Activated CD4-positive, alpha-beta memory T cell treated with anti-CD3 and anti-CD28 coated beads for 36 hours (primary cell): Measurements from ENCODE around the gene SUGP1. TPM values are rescaled to one million over a fixed set of nuclear protein-coding genes. Genes with fewer than 3 reads are reported as not detected.

Experiments used
- CTCF ChIA-PET: fragments of 350-600 bp; sonication (Branson Sonifier 250); formaldehyde crosslinking; loops from one replicate; lab custom pipeline; 2021; ENCODE audit warnings: antibody characterized with exemption, inconsistent platforms; lab: Charles Lee
- POLR2A ChIA-PET: fragments of 350-600 bp; sonication (Branson Sonifier 250); formaldehyde crosslinking; loops from one replicate; lab custom pipeline; 2021; ENCODE audit warnings: antibody characterized with exemption; lab: Charles Lee
- DNase-seq: peaks from one replicate; pipeline ENCODE4 v3.0.0-alpha.2; 2020
- H3K27ac Mint-ChIP-seq: one replicate; pipeline ENCODE4 v1.8.0; 2021; ENCODE audit warnings: mixed read lengths
- H3K27me3 Mint-ChIP-seq: one replicate; pipeline ENCODE4 v1.8.0; 2021; ENCODE audit warnings: mixed read lengths
- H3K36me3 Mint-ChIP-seq: one replicate; pipeline ENCODE4 v1.8.0; 2021; ENCODE audit warnings: mixed read lengths
- H3K4me1 Mint-ChIP-seq: one replicate; pipeline ENCODE4 v1.8.0; 2021; ENCODE audit warnings: low read depth, mixed read lengths
- H3K4me3 Mint-ChIP-seq: one replicate; pipeline ENCODE4 v1.8.0; 2021; ENCODE audit warnings: mild to moderate bottlenecking, mixed read lengths
- H3K9me3 Mint-ChIP-seq: one replicate; pipeline ENCODE4 v1.8.0; 2021; ENCODE audit warnings: mixed read lengths
- intact Hi-C: fragments of 100-400 bp; cut with micrococcal nuclease; formaldehyde crosslinking; loops from one replicate; pipeline ENCODE4 v1.15.1; 2023
- total RNA-seq, 2 experiments: library from RNA; stranded (reverse); gene quantifications; one replicate each; pipeline ENCODE4 v1.2.3, GENCODE V29; 2021

The SUGP1 gene
- 10 to 100 TPM; 39.2 to 44.0 TPM for total RNA-seq

GRCh38 chr19:19320361-19321140, at the start of gene SUGP1, which contains the start of gene MAU2:
Gene SUGP1, minus strand, starts transcription at chr19:19320509. Its CDS starts 13 bp downstream, at chr19:19320496.
Gene MAU2, plus strand, starts transcription at chr19:19320829. Its CDS starts 31 bp downstream, at chr19:19320860.
- peaks cover 35% of the 10 kb centered on the region for H3K4me1 Mint-ChIP-seq
- no peaks in the 10 kb centered on the region for H3K27me3 Mint-ChIP-seq
- ChIA-PET CTCF (interaction anchor here (1.5 kb wide), 1 partner anchor 170 kb away, joined by 6 read pairs; no protein-coding TSS in a partner anchor), POLR2A (interaction anchor here (0.8 to 0.9 kb wide), 2 partner anchors 9 to 65 kb away, joined by 3 to 4 read pairs; no protein-coding TSS in a partner anchor)
- peak within 1 kb of the TSS; percentile 94 for H3K4me3 Mint-ChIP-seq
- peak within 1 kb of the TSS; percentile 96 for H3K27ac Mint-ChIP-seq
- peaks cover 16% of the 10 kb centered on the region for H3K36me3 Mint-ChIP-seq
- intact Hi-C loops = loop anchor here (1.0 to 5.0 kb wide), 5 partner anchors 65 to 182 kb away; partner anchors contain the start of genes BORCS8, GATAD2A, RFXANK and TMEM161A
- H3K9me3 Mint-ChIP-seq = no peaks in the 10 kb centered on the region
- peak; percentile 94 for DNase-seq

GRCh38 chr19:19368087-19368486, 47.8 kb upstream of the SUGP1 start:
- H3K27ac Mint-ChIP-seq = no peak overlapping the region
- no peak for DNase-seq
- no peak overlapping the region for H3K4me3 Mint-ChIP-seq
- H3K4me1 Mint-ChIP-seq = peaks cover 15% of the 10 kb centered on the region
- no peaks in the 10 kb centered on the region for H3K9me3 Mint-ChIP-seq
- no peaks in the 10 kb centered on the region for H3K27me3 Mint-ChIP-seq
- ChIA-PET CTCF (interaction anchor here (1.2 to 11.8 kb wide), 2 partner anchors 123 to 141 kb away, joined by 3 to 215 read pairs; no protein-coding TSS in a partner anchor), POLR2A (interaction anchor here (0.6 kb wide), 1 partner anchor 112 kb away, joined by 4 read pairs; no protein-coding TSS in a partner anchor)
- intact Hi-C loops = no loop called here
- peaks cover 1% of the 10 kb centered on the region for H3K36me3 Mint-ChIP-seq

GRCh38 chr19:19366434-19367396, 46.4 kb upstream of the SUGP1 start:
- ChIA-PET CTCF (interaction anchor here (0.8 to 11.8 kb wide), 6 partner anchors 8 to 186 kb away, joined by 3 to 215 read pairs (median 4); partner anchors contain the start of genes GATAD2A and TSSK6), POLR2A (interaction anchor here (1.5 kb wide), 1 partner anchor 123 kb away, joined by 5 read pairs; no protein-coding TSS in a partner anchor)
- Mint-ChIP-seq H3K36me3 (peaks cover 1% of the 10 kb centered on the region), H3K4me3 (peak overlapping the region; percentile 53), H3K9me3 (no peaks in the 10 kb centered on the region), H3K4me1 (peaks cover 13% of the 10 kb centered on the region), H3K27ac (peak overlapping the region; percentile 52), H3K27me3 (no peaks in the 10 kb centered on the region)
- intact Hi-C loops = loop anchor here (1.0 kb wide), 1 partner anchor 124 kb away; no protein-coding TSS in a partner anchor
- peak; percentile 84 for DNase-seq

GRCh38 chr19:19362075-19362474, 41.8 kb upstream of the SUGP1 start:
- peaks cover 7% of the 10 kb centered on the region for H3K36me3 Mint-ChIP-seq
- POLR2A ChIA-PET = no interaction called here
- H3K27me3 Mint-ChIP-seq = no peaks in the 10 kb centered on the region
- no peak for DNase-seq
- H3K4me1 Mint-ChIP-seq = peaks cover 33% of the 10 kb centered on the region
- H3K4me3 Mint-ChIP-seq = no peak overlapping the region
- CTCF ChIA-PET = interaction anchor here (1.1 to 11.8 kb wide), 6 partner anchors 15 to 216 kb away, joined by 3 to 215 read pairs (median 4); no protein-coding TSS in a partner anchor
- no peak overlapping the region for H3K27ac Mint-ChIP-seq
- intact Hi-C loops = loop anchor here (5.0 kb wide), 1 partner anchor 170 kb away; the partner anchor contains the start of genes BORCS8 and RFXANK
- H3K9me3 Mint-ChIP-seq = no peaks in the 10 kb centered on the region

GRCh38 chr19:19361075-19361594, 40.8 kb upstream of the SUGP1 start:
- Mint-ChIP-seq H3K9me3 (no peaks in the 10 kb centered on the region), H3K27me3 (no peaks in the 10 kb centered on the region), H3K4me1 (peaks cover 29% of the 10 kb centered on the region), H3K36me3 (peaks cover 7% of the 10 kb centered on the region), H3K27ac (no peak overlapping the region), H3K4me3 (no peak overlapping the region)
- DNase-seq = peak; percentile 88
- POLR2A ChIA-PET = interaction anchor here (1.0 kb wide), 1 partner anchor 12 kb away, joined by 3 read pairs; no protein-coding TSS in a partner anchor
- CTCF ChIA-PET = interaction anchor here (0.8 to 11.8 kb wide), 6 partner anchors 10 to 145 kb away, joined by 3 to 215 read pairs (median 3); no protein-coding TSS in a partner anchor
- intact Hi-C loops = loop anchor here (1.0 to 5.0 kb wide), 2 partner anchors 169 to 215 kb away; partner anchors contain the start of genes BORCS8 and RFXANK

GRCh38 chr19:19356901-19357566, 36.7 kb upstream of the SUGP1 start:
- intact Hi-C loops = no loop called here
- DNase-seq = no peak
- no peak overlapping the region for H3K4me3 Mint-ChIP-seq
- ChIA-PET CTCF (interaction anchor here (1.2 kb wide), 1 partner anchor 175 kb away, joined by 6 read pairs; no protein-coding TSS in a partner anchor), POLR2A (no interaction called here)
- peaks cover 15% of the 10 kb centered on the region for H3K36me3 Mint-ChIP-seq
- H3K4me1 Mint-ChIP-seq = peaks cover 23% of the 10 kb centered on the region
- H3K27me3 Mint-ChIP-seq = no peaks in the 10 kb centered on the region
- no peak overlapping the region for H3K27ac Mint-ChIP-seq
- no peaks in the 10 kb centered on the region for H3K9me3 Mint-ChIP-seq

- Mint-ChIP-seq H3K4me3 (no peak overlapping the region), H3K36me3 (peaks cover 17% of the 10 kb centered on the region), H3K4me1 (peaks cover 20% of the 10 kb centered on the region), H3K27me3 (no peaks in the 10 kb centered on the region), H3K27ac (no peak overlapping the region), H3K9me3 (no peaks in the 10 kb centered on the region)
- DNase-seq = no peak
- intact Hi-C loops = no loop called here
- ChIA-PET POLR2A (no interaction called here), CTCF (no interaction called here)
These were observed 36.2 kb upstream of the SUGP1 start for GRCh38 chr19:19356500-19356899.

- no peak overlapping the region for H3K27ac Mint-ChIP-seq
- H3K4me1 Mint-ChIP-seq = peaks cover 14% of the 10 kb centered on the region
- no peak overlapping the region for H3K4me3 Mint-ChIP-seq
- DNase-seq = no peak
- intact Hi-C loops = no loop called here
- POLR2A ChIA-PET = no interaction called here
- CTCF ChIA-PET = no interaction called here
- peaks cover 17% of the 10 kb centered on the region for H3K36me3 Mint-ChIP-seq
- no peaks in the 10 kb centered on the region for H3K27me3 Mint-ChIP-seq
- no peaks in the 10 kb centered on the region for H3K9me3 Mint-ChIP-seq
These were observed 35.4 kb upstream of the SUGP1 start for GRCh38 chr19:19355606-19356139.

GRCh38 chr19:19354932-19355331, 34.6 kb upstream of the SUGP1 start:
- intact Hi-C loops = no loop called here
- peaks cover 14% of the 10 kb centered on the region for H3K4me1 Mint-ChIP-seq
- no peaks in the 10 kb centered on the region for H3K9me3 Mint-ChIP-seq
- ChIA-PET POLR2A (no interaction called here), CTCF (no interaction called here)
- no peak overlapping the region for H3K4me3 Mint-ChIP-seq
- no peak for DNase-seq
- H3K36me3 Mint-ChIP-seq = peaks cover 17% of the 10 kb centered on the region
- no peaks in the 10 kb centered on the region for H3K27me3 Mint-ChIP-seq
- H3K27ac Mint-ChIP-seq = no peak overlapping the region

GRCh38 chr19:19354007-19354406, 33.7 kb upstream of the SUGP1 start:
- POLR2A ChIA-PET = no interaction called here
- intact Hi-C loops = no loop called here

More at GRCh38 chr19:19354007-19354406, 33.7 kb upstream of the SUGP1 start:
- Mint-ChIP-seq H3K4me3 (no peak overlapping the region), H3K36me3 (peaks cover 20% of the 10 kb centered on the region), H3K4me1 (peaks cover 14% of the 10 kb centered on the region), H3K27ac (no peak overlapping the region), H3K27me3 (no peaks in the 10 kb centered on the region), H3K9me3 (no peaks in the 10 kb centered on the region)
- CTCF ChIA-PET = no interaction called here
- DNase-seq = no peak
